NCI-H1930 (cell line): ENCODE measurements around the gene HLA-DRB1.
"Not testable (repeated sequence)": the region's sequence is repeated elsewhere in the genome, so short reads cannot be mapped to it uniquely, and the experiment has no call there.

Experiments used
- DNase-seq, 2 experiments: peaks; one replicate each; lab custom pipeline; 2025; lab: John Stamatoyannopoulos, UW

The HLA-DRB1 gene

GRCh38 chr6:32558426-32559057 is 31.1 kb downstream of the HLA-DRB1 start:
- no peak for DNase-seq

GRCh38 chr6:32554116-32554965 is 35.3 kb downstream of the HLA-DRB1 start:
- DNase-seq, result no peak

- no peak for DNase-seq
Observed at GRCh38 chr6:32553037-32553742, 36.5 kb downstream of the HLA-DRB1 start.

- no peak for DNase-seq
Observed at GRCh38 chr6:32551410-32551809, 38.2 kb downstream of the HLA-DRB1 start.

GRCh38 chr6:32539839-32540238 is 49.8 kb downstream of the HLA-DRB1 start:
- DNase-seq, result no peak

- not testable (repeated sequence) for DNase-seq
Observed at GRCh38 chr6:32530431-32530793, 59.2 kb downstream of the HLA-DRB1 start.

GRCh38 chr6:32529697-32530430 is 59.8 kb downstream of the HLA-DRB1 start, which contains the start of gene HLA-DRB5:
Gene HLA-DRB5, minus strand, starts transcription at chr6:32530287. Its CDS starts 63 bp downstream, at chr6:32530224.
- DNase-seq, result no peak
